ENCODE data around the gene MEMO1.
"Not testable (repeated sequence)": the region's sequence is repeated elsewhere in the genome, so short reads cannot be mapped to it uniquely, and the experiment has no call there.

The MEMO1 gene

DNA sequence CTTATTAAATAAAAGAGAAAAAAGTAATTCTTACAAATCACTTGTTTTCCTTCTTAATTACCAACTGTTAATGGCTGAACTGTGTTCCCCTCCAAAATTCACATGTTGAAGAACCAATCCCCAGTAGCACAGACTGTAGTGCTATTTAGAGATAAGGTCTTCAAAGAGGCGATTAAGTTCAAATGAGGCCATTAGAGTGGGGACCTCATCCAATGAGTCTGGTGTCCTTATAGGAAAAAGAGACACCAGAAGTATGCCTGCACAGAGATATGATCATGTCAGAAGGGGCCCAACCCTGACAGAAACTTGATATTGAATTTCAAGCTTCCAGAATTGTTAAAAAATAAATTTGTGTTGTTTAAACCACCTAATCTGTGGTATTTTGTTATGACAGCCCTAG lies 89.8 kb downstream of the MEMO1 start:
- no peak for DNase-seq (ENCODE audit: low read depth in 4 of 4, low spot score in 1 of 4)

DNA sequence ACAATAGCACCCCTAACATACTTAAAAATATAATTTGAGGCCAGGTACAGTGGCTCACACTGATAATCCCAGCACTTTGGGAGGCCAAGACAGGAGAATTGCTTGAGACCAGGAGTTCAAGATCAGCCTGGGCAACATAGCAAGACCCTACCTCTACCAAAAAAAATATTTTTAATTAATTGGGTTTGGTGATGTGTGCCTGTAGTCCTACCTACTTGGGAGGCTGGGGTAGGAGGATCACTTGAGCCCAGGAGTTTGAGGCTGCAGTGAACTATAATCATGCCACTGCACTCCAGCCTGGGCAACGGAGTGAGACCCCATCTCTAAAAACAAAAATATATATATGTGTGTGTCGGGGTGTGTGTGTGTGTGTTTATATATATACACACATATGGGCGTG lies 91.3 kb downstream of the MEMO1 start:
- DNase-seq (ENCODE audit: low read depth in 4 of 4, low spot score in 1 of 4), result no peak

DNA sequence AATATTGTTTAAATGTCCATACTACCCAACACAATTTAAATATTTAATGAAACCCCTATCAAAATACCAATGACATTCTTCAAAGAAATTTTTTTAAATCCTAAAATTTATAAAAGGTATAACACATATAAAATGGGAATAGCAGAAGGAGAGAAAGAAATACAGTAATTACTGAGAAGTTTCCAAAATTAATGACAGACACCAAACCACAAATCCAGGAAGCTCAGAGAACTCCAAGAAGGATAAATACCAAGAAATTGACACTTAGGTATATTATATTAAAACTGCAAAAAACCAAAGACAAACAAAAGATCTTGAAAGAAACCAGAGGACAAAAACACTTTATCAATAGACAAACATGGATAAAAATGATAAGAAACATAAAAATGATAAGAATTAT lies 101.1 kb downstream of the MEMO1 start:
- no peak for DNase-seq (ENCODE audit: low read depth in 4 of 4, low spot score in 1 of 4)

DNA sequence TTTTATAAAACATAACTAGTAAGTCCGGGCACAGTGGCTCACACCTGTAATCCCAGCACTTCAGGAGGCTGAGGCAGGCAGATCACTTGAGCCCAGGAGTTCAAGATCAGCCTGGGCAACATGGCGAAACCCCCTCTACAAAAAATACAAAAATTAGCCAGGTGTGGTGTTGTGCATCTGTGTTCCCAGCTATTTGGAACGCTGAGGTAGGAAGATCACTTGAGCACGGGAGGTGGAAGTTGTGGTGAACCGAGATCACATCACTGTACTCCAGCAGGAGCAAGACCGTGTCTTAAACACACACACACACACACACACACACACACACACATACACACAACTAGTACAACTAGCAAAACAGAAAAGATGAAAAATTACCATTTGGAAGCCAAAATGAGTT lies 103.3 kb downstream of the MEMO1 start:
- not testable (repeated sequence) for DNase-seq (ENCODE audit: low read depth in 4 of 4, low spot score in 1 of 4)

DNA sequence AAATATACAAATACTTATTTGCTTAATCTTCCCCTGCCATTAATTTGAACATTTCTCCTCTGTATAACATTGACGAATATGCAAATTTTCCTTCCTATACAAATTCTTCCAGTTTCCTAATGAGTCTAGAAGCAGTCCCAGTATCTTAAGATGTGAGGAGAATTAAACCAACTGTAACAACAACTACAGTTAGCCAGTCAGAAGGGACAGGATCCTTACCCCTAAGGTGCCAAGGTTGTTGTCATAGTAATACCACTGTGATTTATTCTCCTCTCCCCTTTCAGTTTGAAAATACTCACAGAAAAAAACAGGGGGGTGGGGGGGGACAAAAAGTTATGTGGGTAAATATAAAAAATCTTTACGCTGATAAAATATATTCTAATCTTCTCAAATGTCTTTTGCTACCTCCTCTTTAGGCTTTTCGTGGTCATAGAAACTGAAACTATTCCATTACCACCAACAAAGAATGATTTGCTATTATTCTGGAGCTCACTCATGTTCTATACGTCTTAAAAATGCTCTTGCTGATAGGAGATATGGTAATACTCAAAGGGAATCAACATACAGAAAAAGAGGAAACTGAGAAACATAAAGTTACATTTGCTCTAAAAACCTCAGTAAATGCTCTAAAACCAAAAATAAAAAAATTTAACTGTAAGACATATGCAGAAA lies 107.6 kb downstream of the MEMO1 start:
- no peak for DNase-seq (ENCODE audit: low read depth in 4 of 4, low spot score in 1 of 4)

DNA sequence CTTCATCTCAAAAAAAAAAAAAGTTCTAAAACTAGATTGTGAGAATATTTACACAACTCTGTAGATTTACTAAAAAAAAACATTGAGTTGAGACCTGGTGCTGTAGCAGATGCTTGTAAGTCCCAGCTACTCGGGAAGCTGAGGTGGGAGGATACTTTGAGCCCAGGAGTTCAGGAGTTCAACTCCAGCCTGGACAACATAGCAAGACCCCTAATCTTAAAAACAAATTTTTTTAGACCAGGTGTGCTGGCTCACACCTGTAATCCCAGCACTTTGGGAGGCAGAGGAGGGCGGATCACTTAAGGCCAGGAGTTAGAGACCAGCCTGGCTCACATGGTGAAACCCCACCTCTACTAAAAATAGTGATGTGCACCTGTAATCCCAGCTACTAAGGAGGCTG lies 108.9 kb downstream of the MEMO1 start:
- no peak for DNase-seq (ENCODE audit: low read depth in 4 of 4, low spot score in 1 of 4)

DNA sequence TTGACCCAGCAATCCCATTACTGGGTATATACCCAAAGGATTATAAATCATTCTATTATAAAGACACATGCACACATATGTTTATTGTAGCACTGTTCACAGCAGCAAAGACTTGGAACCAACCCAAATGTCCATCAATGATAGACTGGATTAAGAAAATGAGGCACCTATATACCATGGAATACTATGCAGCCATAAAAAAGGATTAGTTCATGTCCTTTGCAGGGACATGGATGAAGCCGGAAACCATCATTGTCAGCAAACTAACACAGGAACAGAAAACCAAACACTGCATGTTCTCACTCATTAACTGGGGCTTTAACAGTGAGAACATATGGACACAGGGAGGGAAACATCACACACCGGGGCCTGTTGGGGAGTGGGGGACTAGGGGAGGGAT lies 110.7 kb downstream of the MEMO1 start:
- DNase-seq (ENCODE audit: low read depth in 4 of 4, low spot score in 1 of 4), result not testable (repeated sequence)

DNA sequence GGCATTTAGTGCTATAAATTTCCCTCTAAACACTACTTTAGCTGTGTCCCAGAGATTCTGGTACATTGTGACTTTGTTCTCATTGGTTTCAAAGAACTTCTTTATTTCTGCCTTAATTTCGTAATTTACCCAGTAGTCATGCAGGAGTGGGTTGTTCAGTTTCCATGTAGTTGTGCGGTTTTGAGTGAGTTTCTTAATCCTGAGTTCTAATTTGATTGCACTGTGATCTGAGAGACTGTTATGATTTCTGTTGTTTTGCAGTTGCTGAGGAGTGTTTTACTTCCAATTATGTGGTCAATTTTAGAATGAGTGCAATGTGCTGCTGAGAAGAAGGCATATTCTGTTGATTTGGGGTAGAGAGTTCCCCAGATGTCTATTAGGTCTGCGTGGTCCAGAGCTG lies 112.5 kb downstream of the MEMO1 start:
- DNase-seq (ENCODE audit: low read depth in 4 of 4, low spot score in 1 of 4), result not testable (repeated sequence)

DNA sequence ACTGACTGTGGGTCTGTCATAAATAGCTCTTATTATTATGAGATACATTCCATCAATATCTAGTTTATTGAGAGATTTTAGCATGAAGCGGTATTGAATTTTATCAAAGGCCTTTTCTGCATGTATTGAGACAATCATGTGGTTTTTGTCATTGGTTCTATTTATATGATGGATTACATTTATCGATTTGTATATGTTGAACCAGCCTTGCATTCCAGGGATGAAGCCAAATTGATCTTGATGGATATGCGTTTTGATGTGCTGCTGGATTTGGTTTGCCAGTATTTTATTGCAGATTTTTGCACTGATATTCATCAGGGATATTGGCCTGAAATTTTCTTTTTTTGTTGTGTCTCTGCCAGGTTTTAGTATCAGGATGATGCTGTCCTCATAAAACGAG lies 113.5 kb downstream of the MEMO1 start:
- DNase-seq (ENCODE audit: low read depth in 4 of 4, low spot score in 1 of 4), result not testable (repeated sequence)

DNA sequence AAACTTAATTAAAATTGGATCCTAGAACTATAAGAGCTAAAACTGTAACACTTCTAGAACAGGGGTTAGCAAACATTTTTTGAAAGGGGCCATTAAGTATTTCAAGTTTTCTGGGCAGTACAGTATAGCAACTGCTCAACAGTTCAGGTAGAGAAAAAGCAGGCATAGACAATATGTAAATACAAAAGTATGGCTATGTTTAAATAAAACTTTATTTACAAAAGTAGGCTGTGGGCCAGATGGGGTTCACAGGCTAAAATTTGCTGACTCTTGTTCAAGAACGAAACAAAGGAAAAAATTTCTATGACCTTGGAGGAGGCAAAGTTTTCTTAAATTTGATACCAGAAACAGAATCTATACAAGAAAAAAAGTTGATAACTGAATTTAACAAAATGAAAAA lies 114.5 kb downstream of the MEMO1 start:
- no peak for DNase-seq (ENCODE audit: low read depth in 4 of 4, low spot score in 1 of 4)

DNA sequence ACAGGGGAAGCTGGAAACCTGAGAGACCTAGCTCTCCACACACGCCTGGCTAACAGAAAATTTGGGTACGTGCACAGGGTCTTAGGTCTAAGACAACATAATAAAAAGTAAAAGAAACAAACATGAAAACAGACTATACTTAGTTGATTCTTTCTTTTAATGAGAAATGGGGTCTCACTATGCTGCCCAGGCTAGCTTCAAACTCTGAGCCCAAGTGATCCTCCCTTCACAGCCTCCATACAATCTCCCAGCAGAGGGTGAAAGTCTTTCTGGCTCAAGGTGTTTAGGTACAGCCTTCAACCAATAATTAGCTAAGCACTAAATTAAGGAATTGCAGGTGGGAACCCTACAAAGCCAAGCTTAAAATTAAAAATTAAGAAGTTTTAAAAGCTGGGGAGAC lies 116.2 kb downstream of the MEMO1 start:
- no peak for DNase-seq (ENCODE audit: low read depth in 4 of 4, low spot score in 1 of 4)

DNA sequence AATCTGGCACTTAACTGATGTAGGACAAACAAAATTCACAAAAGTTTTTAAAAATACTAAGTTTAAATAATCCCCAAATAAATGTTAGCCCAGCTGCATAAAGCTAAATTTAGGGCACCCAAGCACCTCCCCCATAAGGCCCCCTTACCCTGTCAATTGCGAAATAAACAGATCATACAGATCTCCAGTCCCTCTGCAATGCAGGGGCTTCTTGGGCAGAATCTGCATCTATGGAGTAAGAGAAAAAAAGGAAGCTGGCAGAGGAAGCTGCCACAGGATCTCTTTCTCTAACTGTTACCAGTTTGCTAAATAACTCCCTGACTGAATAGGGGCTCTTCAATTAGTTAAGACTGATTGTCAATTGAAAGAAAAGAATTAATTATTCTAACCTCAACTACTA lies 117.7 kb downstream of the MEMO1 start:
- no peak for DNase-seq (ENCODE audit: low read depth in 4 of 4, low spot score in 1 of 4)

DNA sequence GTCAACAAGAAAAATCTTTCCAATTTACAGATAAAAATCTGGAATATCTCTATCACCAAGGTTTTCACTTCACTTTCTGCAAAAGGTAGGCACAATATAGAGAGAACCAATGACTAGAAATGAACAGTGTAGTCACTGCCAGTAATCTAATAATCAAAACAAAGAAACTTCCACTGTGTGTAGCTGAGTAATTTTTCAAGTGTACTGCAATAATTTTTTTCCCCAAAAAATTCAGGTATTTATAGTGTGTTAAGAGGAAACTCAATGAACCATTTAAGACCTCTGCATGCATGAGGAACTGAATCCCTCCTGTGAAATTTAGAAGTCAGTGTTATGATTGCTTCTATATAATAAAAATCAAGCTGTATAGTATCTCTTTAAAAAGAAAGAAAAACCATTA lies 121.8 kb downstream of the MEMO1 start:
- DNase-seq (ENCODE audit: low read depth in 4 of 4, low spot score in 1 of 4), result no peak

DNA sequence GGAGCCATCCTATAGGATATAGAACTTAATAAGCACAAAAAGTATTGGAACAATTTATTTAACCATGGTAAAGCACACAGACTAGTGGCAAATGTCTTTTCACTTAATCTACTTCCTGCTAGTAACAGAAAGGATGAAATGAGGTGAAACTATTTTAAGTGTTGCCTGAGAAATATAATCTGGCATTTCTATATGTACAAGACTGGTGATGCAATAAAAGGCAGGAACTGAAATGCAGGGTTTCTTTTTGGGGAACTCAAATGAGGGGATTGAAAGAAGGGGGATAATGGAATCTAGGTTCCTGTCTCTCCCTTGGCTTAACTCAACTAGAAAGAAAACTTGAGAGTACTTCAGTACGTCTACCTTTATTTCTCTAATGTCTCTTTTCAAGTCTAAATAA lies 122.3 kb downstream of the MEMO1 start:
- DNase-seq (ENCODE audit: low read depth in 4 of 4, low spot score in 1 of 4), result no peak

DNA sequence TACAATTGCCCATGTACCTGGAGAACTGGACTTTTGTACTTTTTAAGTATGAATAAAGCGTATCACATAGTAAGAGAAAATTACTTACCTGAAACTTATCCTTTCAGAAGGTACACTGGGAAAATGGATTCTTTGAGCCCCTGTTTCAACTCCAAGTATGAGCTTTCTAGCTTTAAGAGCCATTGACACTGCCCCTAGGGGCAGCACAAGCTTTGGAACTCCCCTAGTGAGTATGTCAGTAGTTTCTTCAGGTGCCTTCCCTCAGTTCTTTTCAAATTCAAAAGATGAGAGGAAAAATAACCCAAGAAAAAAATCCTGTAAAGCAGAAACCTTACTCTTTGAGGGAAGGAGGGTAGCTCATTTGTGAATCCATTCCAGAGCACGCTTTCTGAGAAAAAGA lies 124.1 kb downstream of the MEMO1 start:
- no peak for DNase-seq (ENCODE audit: low read depth in 4 of 4, low spot score in 1 of 4)

DNA sequence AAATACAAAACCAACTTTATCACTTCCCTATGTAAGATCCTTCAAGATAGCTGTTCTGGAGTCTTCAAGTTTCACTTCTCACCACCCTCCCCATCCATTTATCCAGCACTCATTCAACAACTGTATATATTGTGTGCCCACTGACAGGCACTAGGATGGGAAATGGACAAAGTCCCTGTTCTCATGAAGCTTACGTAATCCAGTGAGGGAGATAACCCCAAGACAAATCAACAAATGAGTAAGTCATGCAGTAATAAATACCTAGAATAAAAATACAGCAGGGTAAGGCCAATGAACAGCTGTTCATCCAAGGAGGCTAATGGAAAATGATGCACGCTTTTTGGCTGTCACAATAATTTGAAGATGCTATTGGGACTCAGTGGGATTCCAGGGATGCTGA lies 133.8 kb downstream of the MEMO1 start:
- no peak for DNase-seq (ENCODE audit: low read depth in 4 of 4, low spot score in 1 of 4)

DNA sequence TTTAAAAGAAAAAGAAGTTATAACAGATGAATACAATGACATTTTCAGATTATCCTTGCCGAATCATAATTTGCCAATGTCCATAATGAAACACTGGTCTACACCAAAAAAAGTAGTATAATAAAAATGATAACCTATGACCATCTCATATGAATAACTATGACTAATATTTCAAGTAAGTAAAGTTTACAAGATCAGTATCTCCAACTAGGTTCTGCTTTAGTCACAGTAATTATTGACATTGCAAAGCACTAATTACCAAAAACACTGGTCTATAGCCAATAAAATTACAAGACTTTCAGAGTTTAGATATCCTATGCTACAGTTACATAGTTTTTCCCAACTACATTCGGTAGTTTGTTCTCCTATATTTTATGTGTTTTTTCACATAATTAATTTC lies 136.7 kb downstream of the MEMO1 start:
- no peak for DNase-seq (ENCODE audit: low read depth in 4 of 4, low spot score in 1 of 4)

DNA sequence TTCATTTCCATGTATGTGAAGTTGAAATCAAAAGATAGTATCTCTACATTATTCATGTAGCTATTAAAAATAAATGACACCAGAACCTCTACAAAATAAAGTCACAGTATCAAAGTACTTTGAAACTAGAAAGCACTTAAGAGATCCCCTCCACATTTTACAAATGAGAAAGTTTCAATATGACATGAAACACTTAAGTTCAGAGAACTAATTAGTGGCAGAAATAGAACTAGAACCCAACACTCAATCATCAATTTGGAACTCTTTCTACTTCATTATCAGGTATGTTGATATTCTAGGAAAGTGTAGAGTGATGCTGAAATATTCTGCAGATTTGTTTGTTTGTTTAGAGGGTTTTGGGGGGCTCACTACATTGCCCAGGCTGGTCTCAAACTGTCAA lies 145.6 kb downstream of the MEMO1 start:
- no peak for DNase-seq (ENCODE audit: low read depth in 4 of 4, low spot score in 1 of 4)

DNA sequence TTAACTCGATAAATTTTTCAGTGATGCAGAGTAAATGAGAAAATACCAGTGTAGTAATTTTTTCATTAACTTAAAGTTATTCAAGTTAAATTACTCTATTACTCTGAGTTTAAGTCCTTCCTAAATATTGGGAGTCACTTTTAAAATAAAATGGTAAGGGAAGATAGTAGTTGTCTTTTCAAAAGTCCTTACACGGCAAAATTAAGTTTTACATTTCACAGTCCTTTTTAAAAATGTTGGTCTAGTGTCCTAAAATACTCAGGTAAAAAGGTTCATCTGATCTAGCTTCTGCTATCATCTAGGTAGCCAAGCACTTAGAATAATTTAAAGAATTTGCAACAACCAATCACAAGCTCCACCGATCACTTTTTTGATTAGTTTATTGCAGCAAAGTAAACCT lies 146.9 kb downstream of the MEMO1 start:
- no peak for DNase-seq (ENCODE audit: low read depth in 4 of 4, low spot score in 1 of 4)

DNA sequence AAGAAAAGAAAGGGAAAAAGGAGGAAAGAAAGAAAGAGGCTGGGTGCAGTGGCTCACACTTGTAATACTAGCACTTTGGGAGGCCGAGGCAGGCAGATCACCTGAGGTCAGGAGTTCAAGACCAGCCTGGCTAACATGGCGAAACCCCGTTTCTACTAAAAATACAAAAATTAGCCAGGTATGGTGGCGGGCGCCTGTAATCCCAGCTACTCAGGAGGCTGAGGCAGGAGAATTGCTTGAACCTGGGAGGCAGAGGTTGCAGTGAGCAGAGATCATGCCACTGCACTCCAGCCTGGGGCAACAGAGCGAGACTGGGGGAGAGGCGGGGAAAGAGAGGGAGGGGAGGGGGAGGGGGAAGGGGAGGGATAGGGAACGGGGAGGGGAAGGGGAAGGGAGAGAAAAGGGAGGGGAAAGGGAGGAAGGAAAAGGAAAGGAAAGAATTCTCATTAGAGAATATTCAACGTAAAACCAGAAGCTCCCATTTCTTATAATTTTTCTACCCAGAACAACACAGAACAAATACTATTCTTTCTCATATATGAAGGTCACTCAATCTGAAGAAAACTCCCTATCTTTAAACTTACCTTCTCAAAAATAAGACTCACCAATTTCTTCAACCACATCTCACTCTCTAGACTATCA lies 147.7 kb downstream of the MEMO1 start:
- DNase-seq (ENCODE audit: low read depth in 4 of 4, low spot score in 1 of 4), result not testable (repeated sequence)

DNA sequence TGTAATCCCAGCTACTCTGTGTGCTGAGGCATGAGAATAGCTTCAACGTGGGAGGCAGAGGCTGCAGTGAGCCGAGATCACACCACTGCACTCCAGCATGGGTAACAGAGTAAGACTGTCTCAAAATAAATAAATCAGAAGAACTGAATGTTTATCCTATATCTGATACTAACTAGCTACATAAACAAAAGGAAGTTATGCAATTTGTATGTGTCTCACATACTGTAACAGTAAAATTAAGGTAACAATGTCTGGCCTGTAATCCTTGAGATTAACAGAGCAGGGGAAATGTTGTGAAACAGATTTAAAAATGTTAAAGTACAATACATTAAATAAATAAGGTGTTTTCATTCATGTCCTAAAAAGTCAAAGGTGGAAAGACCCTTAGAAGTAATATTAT lies 150.8 kb downstream of the MEMO1 start:
- DNase-seq (ENCODE audit: low read depth in 4 of 4, low spot score in 1 of 4), result no peak

DNA sequence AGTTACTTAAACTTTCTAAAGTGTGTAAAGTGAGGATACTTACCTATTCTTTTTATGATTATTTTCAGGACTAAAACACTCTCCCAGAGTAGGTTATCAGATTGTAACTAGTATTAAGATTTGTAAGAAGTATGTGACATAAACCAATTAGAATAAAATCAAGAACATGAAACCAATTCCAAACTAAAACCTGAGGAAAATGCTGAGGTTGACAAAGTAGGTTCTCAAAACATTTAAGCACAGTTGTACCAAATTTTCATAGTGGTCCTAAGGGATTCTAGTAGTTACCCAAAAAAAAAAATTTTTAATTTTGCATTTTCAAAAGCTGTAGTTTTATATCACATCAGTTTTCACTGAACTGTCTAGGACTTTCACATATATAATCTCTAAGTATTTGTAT lies 157.3 kb downstream of the MEMO1 start:
- DNase-seq (ENCODE audit: low read depth in 4 of 4, low spot score in 1 of 4), result no peak

DNA sequence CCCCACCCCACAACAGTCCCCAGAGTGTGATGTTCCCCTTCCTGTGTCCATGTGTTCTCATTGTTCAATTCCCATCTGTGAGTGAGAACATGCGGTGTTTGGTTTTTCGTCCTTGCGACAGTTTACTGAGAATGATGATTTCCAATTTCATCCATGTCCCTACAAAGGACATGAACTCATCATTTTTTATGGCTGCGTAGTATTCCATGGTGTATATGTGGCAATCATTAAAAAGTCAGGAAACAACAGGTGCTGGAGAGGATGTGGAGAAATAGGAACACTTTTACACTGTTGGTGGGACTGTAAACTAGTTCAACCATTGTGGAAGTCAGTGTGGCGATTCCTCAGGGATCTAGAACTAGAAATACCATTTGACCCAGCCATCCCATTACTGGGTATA lies 168.7 kb downstream of the MEMO1 start:
- DNase-seq (ENCODE audit: low read depth in 4 of 4, low spot score in 1 of 4), result not testable (repeated sequence)

All from stimulated activated CD4-positive, alpha-beta T cell treated with anti-CD3 and anti-CD28 coated beads, Interleukin-1b, Interleukin-23, amount 100 ng/mL, for 24 hours (primary cell).